ENCODE data around the gene MOCS1.
A peak's percentile ranks its signal among the peaks of the same experiment; 100 is the strongest.

The MOCS1 gene

GRCh38 chr6:39947611-39948068, 13.4 kb upstream of the MOCS1 start:
- no peak for ATAC-seq

DNA sequence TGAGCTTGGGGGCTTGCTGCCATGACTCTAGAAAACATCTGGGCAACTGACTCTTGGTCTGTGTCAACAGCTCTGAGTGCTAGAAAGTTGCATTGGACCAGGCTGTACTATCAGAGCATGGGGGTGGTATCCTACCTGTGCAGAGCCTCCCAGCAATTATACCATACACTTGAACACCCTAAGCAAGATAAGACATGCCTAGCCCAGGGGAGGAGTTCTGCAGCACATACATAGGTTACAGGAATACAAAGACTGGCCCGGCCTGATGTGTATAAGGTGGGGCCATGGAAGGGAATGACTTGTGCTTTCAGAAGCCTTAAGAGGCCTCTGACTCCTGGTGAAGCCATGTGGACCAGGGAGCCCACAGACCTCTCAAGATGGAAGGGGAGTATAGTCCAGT, 11.4 kb upstream of the MOCS1 start:
- no peak for ATAC-seq

GRCh38 chr6:39942903-39943580, 8.8 kb upstream of the MOCS1 start:
- ATAC-seq, result no peak

DNA sequence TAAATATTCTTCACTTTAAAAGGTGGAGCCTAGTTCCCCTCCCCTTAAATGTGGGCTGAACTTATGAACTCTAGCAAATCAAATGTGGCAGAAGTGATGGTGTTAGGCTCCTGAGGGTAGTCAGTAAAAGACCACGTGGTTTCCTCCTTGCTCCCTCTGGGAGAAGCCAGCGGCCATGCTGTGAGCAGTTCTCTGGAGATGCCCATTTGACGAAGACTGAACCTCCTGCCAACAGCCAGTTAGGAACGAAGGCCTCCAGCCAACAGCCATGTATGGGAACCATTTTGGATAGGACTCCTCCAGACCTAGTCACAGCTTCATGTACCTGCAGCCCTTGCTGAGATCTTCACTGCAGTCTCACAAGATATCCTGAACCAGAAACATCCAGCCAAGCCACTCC, 7.6 kb upstream of the MOCS1 start:
- ATAC-seq, result no peak

DNA sequence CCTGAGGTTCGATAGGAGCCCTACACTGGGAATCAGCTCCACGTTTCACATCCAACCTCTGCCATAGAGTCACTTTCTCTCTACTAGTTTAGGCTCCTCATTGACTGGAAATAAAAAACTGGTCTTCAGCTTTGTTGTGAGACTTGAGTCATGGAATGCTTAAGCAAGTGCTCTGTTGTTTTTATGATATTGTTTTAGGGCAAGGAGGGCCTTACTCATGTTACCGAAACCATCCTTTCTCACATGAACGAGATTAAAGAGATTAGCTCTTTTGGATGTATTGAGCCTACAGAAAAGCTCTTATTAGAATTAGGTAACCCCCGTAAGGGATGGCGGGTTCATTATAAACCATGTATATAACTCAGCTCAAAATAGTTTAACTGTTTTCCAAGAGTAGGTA, 6.9 kb upstream of the MOCS1 start:
- ATAC-seq, result no peak

DNA sequence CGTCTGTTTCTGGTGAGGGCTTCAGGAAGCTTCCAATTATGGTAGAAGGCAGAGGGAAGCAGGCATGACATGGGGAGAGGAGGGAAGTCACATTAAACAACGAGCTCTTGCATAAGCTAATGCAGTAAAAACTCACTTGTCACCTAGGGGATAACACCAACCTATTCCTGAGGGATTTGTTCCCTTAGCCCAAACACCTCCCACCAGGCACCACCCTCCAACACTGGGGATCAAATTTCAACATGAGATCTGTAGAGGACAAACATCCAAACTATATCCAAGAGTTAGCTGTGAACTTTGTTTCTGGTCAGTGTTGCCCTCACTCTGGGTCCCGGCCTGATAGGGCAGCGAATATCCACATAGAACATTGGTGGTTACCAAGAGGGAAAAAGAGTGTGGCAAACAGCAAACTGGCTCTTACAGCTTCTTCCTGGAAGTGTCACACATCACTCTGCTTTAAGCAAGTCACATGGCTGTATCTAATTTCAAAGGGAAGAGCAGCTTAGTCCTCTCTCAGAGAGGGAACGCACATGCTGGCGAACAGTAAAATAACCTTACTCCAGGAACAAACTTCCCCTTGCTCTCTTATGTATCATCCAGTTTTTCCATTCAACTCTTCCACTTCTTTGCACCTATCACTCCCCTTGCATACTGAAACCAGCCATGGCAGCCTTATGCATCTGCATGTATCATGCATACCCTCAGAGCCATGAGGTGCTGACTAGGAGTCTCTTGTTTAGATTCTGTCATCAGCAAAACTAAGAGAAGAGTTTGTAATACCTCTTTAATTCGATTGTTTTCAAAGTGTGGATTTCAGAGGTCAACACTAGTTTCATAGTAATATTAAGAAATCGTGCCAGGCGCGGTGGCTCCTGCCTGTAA, 4.8 kb upstream of the MOCS1 start:
- ATAC-seq, result no peak

GRCh38 chr6:39937686-39938333, 3.5 kb upstream of the MOCS1 start:
- no peak for ATAC-seq

DNA sequence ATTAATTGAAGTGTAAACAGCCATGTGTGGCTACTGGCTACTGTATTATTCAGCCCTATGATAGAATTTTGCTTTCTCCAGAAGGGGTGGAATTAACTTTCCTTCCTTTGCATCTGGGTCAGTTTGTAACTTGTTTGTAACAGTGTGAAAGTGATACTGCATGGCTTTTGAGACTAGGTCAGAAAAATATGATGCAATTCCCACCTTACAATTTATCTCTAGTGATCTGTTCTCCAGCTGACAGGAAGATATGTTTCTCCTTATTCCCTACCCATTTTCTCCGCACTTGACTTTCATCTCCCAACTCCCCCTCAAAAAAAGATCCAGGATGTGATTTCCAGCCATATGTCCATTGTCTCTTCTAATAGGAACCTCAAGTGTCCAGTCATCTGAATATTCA, 2.6 kb upstream of the MOCS1 start:
- ATAC-seq, result no peak

GRCh38 chr6:39935241-39935640, 979 bp upstream of the MOCS1 start:
- ATAC-seq, result no peak

GRCh38 chr6:39933669-39934130, 562 bp downstream of the MOCS1 start:
- peak in 1 of 2 donors; percentile 30 for ATAC-seq

DNA sequence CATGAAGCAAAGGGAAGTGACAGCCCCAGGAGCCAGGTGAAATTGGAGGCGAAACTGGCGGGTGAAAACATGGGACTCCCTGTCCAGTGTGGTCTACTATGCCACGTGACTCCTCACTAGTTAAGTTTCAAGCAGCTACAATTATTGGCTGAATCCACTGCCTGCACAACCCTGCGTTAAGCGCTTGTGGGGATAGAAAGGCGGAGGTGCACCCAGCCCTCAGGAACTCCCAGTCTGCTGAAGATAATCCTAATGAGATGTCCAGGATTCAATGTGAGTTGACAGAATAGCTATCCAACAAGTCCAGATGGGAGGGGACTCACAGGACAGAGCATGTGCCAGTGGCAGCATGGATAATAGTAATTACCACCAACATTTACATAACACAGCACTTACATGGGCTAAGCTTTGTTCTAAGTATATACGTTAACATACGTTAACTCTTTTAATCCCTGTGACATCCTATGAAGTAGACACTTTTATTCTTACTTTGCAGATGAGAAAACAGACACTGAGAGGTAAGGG, 1.8 kb downstream of the MOCS1 start:
- no peak for ATAC-seq

DNA sequence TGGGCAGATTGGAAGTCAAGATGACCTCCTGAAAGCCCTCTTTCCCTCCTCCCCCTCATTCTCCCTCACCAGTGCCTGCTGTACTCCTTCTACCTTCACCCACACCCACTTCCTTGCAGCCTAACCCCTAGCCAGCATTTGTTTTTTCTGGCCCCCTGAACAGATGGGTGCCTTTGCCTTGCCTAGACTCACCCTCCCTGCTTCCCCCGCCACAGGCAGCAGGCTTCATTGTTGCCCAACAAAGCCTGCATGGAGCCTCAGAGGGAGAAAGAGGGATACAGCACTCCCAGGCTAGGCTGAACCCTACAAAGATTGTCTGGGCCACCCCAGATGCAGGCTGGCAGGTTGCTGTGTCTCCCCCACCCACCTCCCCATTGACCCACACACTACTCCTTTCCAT, 2.7 kb downstream of the MOCS1 start:
- ATAC-seq, result no peak

- no peak for ATAC-seq
These were observed 3.7 kb downstream of the MOCS1 start for GRCh38 chr6:39930540-39930939.

DNA sequence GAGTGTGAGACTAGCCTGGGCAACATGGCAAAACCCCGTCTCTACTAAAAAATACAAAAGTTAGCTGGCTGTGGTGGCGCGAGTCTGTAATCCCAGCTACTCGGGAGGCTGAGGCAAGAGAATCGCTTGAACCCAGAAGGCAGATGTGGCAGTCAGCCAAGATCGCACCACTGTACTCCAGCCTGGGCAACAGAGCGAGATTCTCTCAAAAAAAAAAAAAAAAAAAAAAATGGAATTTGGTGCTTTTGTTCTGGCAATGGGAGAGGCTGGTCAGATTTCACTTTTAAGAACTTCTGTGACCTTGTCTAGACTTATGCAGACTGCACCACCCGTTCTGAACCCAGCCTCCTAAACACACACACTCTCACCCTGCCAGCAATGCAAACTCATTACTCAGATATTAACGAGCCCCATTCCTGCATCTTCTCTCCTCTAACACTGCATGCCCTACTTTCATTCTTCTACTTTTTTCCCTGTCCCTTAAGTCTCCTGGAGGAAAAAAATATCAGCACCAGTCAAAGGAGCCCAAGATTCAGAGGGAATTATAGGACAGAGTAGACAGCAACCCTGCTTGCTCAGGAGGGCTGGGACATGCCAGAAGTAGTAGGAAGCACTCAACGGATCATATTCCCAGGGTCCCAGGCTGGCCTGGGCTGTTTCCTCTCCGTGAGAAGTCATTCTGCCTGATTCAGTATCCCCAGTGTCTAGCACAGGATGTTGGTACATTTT, 4.4 kb downstream of the MOCS1 start:
- no peak for ATAC-seq

- no peak for ATAC-seq
These were observed 5.1 kb downstream of the MOCS1 start for GRCh38 chr6:39929039-39929732.

- ATAC-seq, result no peak
These were observed 7.1 kb downstream of the MOCS1 start for GRCh38 chr6:39927159-39927558.

- ATAC-seq, result no peak
These were observed 7.6 kb downstream of the MOCS1 start for GRCh38 chr6:39926668-39927067.

GRCh38 chr6:39925931-39926290, 8.4 kb downstream of the MOCS1 start:
- no peak for ATAC-seq

DNA sequence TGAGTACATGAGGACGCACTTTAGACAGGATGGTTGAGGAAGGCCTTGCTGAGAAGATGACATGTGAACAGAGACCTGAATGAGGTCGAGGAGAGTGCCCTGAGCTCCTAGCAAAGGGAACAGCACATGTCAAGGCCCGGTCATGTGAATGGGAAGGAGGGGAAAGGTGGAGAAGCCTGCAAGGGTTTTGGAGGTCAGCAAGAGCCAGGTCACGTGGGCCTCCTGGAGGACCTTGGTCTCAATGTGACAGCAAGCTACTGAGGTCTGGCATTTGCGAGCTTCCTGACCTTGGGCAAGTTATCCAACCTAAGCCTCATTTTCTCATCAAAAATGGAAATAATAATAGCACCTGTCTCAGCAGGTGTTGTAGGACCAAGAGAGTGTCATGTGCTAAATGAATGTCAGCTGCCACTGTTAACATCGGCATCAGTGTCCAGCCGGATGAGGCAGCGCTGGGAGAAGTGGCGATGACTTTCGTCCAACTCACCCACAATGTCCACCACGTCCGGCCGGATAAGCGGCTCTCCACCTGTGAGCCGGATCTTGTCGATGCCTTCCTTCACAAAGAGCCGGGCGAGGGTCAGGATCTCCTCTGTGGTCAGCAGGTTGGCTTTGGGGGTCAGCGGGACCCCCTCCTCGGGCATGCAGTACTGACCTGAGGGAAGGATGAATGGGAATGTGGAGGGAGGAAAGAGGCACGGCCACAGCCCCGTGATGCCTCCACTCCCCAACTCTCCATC, 8.9 kb downstream of the MOCS1 start:
- ATAC-seq, result no peak

GRCh38 chr6:39924283-39924682, 10.0 kb downstream of the MOCS1 start:
- ATAC-seq, result no peak

- no peak for ATAC-seq
These were observed 10.4 kb downstream of the MOCS1 start for GRCh38 chr6:39923861-39924260.

Data from activated CD4-positive, CD25-positive, alpha-beta regulatory T cell treated with anti-CD3 and anti-CD28 coated beads, Interleukin-2, amount 50 U/mL, for 24 hours (primary cell).